AG10803 (cell line): ENCODE measurements around the gene SCYGR6.
"Not testable (repeated sequence)": the region's sequence is repeated elsewhere in the genome, so short reads cannot be mapped to it uniquely, and the experiment has no call there.

Source experiments
- DNase-seq: peaks from one replicate; pipeline ENCODE4 v3.0.0; 2010; ENCODE audit warnings: low read depth
- H3K4me3 ChIP-seq: 2 replicates; pipeline ENCODE4 v1.5.1; 2011; ENCODE audit warnings: mild to moderate bottlenecking, low read length, control low read depth
- CTCF ChIP-seq: conservative IDR thresholded peaks from 2 replicates; pipeline ENCODE4 v1.5.1; 2011; ENCODE audit warnings: mild to moderate bottlenecking, low read length, control low read depth, inconsistent platforms

Gene SCYGR6

GRCh38 chr2:227765788-227766372 is 41.3 kb upstream of the SCYGR6 start:
- H3K4me3 ChIP-seq = no peak overlapping the region
- DNase-seq = no peak
- no peak for TF ChIP-seq CTCF

GRCh38 chr2:227761740-227762476 is 37.4 kb upstream of the SCYGR6 start:
- DNase-seq = peak; percentile 33
- TF ChIP-seq CTCF = no peak
- no peak overlapping the region for H3K4me3 ChIP-seq

- DNase-seq = no peak
- H3K4me3 ChIP-seq = no peak overlapping the region
- TF ChIP-seq CTCF = no peak
Measured at GRCh38 chr2:227759411-227760118, 35.0 kb upstream of the SCYGR6 start.

- DNase-seq, H3K4me3 ChIP-seq: not testable (repeated sequence)
Measured at GRCh38 chr2:227756261-227756660, 31.7 kb upstream of the SCYGR6 start.

GRCh38 chr2:227748079-227748478 is 23.5 kb upstream of the SCYGR6 start:
- no peak overlapping the region for H3K4me3 ChIP-seq
- DNase-seq = no peak
- peak; percentile 25; the same call in 1 of the 2 replicates for TF ChIP-seq CTCF

GRCh38 chr2:227745594-227745993 is 21.0 kb upstream of the SCYGR6 start, which contains the start of gene SCYGR8:
Gene SCYGR8, plus strand, starts transcription at chr2:227745894. Its CDS starts 0 bp downstream, at chr2:227745894.
- no peak within 1 kb of the TSS for H3K4me3 ChIP-seq
- no peak for DNase-seq
- no peak for TF ChIP-seq CTCF

GRCh38 chr2:227740705-227741104 is 16.1 kb upstream of the SCYGR6 start:
- H3K4me3 ChIP-seq, DNase-seq: not testable (repeated sequence)

- no peak for DNase-seq
- no peak overlapping the region for H3K4me3 ChIP-seq
- TF ChIP-seq CTCF = no peak
Measured at GRCh38 chr2:227739351-227739750, 14.8 kb upstream of the SCYGR6 start.
